NCI-H510A treated with DMSO at 0.1 percent for 48 hours (cell line): ENCODE measurements around the gene CSNK1D.
"Not testable (repeated sequence)": the region's sequence is repeated elsewhere in the genome, so short reads cannot be mapped to it uniquely, and the experiment has no call there.

Experiments
- DNase-seq: peaks from one replicate; lab custom pipeline; 2025; lab: John Stamatoyannopoulos, UW

Gene CSNK1D

DNA sequence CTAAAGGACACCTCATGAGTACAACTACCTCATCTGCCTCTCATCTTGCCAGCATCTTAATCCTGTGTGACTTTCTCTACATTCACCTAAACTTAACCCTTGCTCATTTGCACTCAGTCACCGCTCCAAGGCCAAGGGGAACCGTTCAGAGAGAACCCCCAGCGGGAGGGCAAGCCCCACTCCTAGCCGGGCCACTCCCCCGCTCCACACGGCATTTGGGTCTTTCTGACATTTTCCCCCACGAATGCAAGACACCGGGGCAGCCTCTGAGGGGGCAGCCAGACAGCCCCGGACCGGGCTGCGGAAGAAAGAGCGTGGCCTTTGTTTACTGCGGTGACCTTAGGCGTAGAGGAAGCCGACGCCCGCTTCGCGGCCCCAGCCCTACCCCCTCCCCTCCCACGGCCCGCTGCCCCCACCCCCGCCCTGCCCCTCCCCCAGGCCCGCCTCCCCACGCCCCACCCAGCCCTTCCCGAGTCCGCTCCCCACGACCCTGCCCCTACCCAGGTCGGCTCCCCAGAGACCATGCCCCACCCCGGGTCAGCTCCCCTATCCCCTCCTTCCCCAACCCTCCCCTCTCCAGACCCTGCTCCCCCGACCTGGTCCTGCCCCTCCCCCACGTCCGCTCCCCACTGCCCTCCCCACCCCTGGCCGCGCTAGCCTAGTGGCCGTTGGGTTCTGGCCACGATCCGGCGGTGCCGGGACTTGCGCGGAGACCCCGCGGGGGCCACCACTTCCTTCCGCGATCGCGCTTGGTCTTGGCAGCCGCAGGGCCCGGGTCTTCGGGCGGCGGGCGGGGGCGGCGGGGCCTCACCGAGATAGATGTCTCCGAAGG is 789 bp downstream of the CSNK1D start:
- DNase-seq: no peak

DNA sequence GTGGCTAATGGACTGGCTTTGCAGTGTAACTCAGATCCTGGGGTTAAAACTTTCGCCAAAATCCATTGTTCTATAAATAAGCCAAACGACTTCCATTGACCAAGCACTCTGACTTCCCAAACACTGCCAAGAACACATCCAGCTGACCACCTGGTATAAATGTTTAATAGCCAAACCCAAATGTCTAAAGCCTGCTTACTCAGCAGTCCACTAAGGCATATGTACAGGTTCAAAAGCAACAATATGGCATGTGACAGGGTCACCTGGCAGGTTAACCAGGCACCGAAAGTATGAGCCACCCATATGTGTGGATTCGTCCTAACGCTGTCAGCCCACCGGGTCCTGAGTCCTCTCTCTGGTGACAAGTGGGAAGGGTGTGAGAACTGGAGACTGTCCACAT is 2.1 kb downstream of the CSNK1D start:
- DNase-seq: no peak

DNA sequence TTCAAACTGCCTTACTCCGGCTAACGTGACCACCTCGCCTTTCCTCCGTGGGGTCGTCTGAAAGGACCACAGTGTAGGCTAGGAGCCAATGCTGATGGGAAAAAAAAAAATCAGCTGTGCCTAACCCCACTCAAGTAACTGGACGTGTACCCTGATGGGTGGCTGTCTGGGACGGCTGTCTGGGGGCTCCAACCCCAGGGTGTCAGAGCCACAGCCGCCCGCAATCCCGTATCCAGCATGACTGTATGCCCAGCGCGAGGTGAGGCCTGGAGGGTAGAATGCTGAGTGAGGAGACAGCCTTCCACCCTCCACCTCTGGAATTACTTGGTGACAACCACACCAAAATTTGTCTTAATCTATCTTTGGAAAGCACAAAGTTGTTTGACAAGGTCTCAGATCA is 2.8 kb downstream of the CSNK1D start:
- DNase-seq: no peak

DNA sequence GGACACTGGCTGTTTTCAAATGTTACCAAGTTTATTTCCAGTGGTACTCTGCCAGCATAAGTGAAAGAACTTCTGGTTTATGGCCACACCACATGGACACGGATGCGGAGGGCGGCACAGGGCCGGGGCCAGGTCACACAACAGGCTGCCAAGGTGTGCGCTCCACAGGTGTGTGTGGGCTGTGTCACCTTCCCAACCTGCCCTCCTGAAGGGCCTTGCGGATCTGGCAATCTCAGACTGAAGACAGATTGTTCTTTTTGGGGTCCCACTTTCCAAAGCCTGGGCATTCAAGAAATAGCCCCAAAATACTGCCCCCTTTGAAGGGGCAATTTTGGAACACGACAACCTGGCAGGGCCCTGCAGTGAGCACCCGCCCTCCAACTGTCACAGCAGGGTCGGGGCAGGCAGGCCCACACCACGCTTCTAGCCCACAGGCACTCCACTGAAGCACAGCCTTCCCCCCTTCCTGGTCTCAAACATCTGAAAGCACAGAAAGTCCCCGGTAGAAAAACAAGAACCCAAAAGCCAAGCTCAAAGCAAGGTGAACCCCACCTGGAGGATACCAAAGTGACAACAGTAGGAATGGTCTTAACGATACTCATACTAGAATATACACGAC is 3.5 kb downstream of the CSNK1D start:
- DNase-seq: no peak

DNA sequence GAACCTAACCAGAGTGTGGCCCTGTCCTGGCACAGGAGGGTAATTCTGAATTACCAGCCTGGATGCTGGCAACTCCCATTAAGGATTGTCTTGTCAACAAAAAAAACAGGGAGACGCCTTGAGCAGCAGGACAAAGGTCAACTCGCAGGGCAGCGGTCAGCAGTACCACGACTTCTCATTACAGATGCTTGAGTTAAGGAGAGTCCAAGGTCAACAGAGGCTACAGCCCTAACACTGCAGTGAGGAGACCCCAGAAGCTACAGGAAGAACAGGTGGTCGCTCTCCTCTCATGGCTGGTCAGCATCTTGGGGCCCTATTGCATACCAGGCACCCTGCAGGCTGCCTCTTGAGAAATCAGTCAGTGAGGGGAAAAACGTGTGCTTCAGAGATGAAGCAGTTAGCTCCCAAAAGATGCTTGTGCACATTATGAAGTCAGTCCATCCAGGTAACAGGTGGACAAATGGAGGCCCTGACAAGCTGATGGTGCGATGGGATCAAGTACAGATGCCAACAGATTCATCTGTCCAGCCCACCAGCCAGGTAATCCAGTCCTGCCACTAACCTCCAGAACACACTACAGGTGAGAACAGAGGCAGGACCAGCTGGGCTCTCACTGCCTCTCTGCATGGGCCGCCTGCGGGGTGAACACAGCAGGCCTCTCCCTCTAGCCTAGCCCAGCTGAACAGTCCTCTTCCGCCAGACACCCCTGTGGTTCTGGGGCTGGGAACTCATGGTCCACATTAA is 4.2 kb downstream of the CSNK1D start:
- DNase-seq: no peak

DNA sequence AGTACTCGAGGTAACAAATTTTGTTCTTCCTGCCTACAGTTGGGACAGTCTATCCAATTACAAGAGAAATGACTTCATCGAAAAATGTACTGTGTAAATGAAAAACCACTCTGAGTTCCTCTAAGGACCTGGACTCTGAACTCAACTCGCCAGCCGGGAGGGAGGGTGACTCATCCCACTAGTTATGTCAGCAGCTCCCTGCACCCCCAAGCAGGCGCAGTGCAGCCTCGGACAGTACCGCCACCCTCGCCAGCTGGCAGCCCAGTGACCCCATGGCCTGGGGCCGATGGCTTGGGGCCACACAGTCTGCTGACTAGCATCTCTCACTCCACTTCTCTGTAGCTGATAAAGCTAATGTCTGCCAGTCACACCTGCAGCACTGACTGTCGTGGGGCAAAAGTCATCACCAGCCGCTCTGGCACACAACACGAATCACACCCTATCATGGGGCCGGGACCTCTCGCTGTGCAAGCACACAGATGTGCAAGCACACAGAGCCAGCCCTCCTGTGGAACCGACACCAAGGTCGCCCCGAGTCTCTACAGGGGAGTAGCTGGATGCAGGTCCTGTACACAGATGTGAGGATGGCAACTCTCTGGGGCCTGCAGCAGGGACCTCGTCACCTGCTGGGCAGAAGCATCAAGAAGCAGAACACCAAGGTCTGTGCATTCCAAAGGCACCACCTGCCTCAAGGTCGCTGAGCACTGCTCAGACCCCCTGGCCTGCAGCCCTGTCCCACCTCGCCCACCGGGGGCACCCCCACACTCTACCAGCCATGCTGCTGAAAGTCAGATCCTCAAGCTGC is 5.7 kb downstream of the CSNK1D start:
- no peak for DNase-seq

DNA sequence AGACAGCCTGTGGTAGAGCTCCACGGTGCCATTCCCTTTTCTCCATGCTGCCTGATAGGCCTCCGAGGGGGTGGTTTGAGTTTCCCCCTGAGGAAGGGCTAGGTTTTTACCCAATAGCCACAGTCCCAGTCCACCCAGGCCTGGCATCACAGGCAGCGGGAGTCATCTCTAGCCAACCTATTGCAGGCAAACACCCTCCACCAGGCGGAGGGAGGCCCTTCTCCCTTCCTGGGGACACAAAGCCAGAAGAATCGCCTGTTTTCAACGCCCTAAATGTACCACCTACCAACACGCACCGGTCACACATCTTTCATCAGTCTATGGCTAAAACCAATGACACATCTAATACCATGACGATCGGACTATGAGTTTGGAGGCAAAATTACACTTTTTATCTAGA is 7.4 kb downstream of the CSNK1D start:
- DNase-seq: no peak

DNA sequence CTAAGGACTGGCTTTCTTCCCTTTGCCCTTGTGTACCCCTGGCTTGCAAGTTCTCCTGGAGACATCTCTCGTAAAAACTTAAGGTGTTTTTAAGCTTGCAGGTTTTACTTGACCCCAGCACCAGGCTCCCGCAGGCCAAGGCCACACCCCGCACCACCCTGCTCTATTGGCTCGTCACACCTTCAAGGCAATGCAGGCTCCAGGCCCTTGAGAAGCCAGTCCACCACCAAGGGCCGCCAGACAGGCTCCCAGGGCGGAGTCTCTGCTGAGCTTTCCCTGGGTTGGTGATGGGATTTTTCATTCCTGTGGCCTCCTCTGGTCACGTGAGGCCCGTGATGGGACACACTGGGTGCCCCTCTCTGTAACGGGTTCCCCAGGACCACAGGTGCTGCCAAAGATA is 9.9 kb downstream of the CSNK1D start:
- no peak for DNase-seq

DNA sequence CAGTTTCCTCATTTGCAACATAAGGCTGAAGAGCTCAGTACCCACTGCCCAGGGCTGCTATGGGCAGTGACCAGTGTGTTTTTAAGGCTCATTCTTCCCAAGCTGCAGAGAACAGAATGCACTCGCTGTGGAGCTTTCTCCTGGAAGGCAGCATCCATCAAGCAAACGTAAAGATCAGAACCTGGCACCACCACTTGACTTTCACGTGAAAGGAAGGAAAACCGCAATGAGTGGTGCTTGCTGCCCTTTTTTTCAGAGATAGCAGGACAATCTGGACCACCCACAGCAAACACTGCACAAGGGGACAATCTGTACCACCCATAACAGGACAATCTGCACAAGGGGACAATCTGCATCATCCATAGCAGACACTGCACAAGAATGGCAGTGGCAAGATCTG is 11.2 kb downstream of the CSNK1D start:
- DNase-seq: no peak

DNA sequence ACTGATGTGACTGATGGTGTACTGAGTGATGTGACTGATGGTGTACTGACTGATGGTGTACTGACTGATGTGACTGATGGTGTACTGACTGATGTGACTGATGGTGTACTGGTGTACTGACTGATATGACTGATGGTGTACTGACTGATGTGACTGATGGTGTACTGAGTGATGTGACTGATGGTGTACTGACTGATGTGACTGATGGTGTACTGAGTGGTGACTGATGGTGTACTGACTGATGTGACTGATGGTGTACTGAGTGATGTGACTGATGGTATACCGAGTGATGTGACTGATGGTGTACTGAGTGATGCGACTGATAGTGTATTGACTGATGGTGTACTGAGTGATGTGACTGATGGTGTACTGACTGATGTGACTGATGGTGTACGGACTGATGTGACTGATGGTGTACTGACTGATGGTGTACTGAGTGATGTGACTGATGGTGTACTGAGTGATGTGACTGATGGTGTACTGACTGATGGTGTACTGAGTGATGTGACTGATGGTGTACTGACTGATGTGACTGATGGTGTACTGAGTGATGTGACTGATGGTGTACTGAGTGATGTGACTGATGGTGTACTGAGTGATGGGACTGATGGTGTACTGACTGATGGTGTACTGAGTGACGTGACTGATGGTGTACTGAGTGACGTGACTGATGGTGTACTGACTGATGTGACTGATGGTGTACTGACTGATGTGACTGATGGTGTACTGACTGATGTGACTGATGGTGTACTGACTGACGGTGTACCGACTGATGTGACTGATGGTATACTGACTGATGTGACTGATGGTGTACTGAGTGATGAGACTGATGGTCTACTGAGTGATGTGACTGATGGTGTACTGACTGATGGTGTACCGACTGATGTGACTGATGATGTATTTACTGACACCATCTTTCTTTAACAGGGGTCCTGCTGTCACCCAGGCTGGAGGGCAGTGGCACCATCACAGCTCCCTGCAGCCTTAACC is 13.2 kb downstream of the CSNK1D start:
- not testable (repeated sequence) for DNase-seq

DNA sequence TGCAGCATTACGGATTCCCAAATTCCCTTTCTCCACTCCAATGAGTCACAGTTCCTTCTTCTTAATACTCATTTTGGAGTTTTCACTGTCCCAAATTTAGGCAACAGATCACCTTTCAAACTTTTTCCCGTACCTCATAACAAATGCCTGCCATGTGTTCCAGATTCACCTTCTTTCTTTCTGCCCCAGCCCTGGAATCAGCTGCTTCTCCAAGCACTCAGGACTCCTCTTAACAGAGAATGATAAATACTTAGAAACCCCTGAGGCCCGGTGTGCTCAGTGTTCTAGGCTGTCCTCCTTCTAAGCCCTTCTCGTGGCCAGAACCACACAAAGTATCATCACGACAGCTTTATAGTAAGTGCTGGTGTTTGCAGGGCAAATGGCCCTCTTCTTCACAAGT is 14.9 kb downstream of the CSNK1D start:
- DNase-seq: no peak

DNA sequence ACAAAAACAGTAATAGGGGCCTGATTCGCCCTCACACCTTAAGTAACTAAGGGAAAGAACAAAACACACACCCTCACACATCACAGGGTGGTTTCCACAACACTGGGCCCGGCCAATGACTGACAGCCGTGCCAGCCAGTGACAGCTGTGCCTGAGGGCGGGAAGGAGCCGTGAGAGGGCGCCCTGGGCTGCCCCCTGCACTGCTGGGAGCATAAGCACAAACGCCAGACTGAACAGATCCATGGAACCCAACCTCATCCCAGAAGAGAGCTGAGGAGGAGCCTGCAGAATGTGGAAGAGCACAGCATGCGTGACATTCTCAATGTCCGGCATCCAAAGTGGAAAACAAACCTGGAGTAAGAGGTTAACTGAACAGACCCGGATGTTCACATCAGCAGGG is 16.0 kb downstream of the CSNK1D start:
- DNase-seq: no peak

DNA sequence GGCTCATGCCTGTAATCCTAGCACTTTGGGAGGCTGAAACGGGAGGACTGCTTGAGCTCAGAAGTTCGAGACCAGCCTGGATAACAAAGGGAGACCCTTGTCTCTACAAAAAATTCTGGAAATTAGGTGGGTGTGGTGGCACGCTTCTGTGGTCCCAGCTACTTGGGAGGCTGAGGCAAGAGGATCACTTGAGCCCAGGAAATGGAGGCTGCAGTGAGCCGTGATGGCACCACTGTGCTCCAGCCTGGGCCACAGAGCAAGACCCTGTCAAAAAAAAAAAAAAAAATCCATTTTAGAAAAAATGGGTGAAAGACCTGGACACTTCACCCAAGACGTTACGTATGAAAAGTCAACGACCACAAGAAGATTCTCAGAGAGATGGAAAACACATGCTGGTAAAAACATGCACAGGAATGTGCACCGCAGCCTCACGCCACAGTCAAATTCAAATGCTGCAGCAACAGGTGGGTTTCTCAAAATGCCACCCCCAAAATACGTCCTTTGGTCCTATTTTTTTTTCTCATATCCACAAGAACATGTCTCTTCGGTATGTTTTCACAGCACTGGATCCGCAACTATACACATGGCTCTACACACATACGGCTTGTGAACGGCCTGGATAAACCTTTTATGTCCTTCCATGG is 17.1 kb downstream of the CSNK1D start:
- DNase-seq: no peak

DNA sequence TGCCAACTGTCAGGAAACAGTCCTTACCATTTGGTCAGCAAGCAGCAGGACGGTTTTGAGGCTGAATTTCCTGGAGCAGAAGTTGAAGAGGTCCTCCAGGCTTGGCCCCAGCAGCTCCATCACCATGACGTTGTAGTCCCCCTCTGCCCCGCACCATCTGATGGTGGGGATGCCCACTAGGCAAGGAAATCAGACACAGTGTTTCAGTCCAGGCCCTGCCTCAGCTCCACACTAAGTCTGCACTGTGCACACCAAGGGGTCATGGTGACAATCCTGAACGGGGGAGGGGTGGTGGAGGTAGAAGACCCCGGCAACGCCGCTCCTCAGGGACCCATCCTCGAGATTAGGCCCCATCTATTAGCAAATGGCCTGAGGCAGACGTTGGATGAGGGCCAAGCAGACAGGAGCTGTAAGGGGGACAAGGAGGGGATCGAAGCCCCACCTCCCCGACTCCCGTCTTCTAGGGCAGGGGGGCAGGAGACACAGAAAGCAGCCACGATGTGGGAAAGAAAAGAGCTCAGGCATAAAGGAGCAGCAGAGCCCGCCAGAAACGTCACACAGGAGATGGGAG is 18.0 kb downstream of the CSNK1D start:
- DNase-seq: no peak

DNA sequence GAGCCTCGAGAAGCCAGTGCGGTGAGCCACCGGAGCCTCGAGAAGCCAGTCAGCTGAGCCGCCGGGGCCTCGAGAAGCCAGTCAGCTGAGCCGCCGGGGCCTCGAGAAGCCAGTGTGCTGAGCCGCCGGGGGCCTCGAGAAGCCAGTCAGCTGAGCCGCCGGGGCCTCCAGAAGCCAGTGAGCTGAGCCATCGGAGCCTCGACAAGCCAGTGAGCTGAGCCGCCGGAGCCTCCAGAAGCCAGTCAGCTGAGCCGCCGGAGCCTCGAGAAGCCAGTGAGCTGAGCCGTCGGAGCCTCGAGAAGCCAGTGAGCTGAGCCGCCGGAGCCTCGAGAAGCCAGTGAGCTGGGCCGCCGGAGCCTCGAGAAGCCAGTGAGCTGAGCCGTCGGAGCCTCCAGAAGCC is 18.8 kb downstream of the CSNK1D start:
- not testable (repeated sequence) for DNase-seq

DNA sequence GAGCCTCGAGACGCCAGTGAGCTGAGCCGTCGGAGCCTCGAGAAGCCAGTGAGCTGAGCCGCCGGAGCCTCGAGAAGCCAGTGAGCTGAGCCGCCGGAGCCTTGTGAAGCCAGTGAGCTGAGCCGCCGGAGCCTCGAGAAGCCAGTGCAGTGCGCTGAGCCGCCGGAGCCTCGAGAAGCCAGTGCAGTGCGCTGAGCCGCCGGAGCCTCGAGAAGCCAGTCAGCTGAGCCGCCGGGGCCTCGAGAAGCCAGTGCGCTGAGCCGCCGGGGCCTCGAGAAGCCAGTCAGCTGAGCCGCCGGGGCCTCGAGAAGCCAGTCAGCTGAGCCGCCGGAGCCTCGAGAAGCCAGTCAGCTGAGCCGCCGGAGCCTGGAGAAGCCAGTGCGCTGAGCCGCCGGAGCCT is 19.4 kb downstream of the CSNK1D start:
- not testable (repeated sequence) for DNase-seq

DNA sequence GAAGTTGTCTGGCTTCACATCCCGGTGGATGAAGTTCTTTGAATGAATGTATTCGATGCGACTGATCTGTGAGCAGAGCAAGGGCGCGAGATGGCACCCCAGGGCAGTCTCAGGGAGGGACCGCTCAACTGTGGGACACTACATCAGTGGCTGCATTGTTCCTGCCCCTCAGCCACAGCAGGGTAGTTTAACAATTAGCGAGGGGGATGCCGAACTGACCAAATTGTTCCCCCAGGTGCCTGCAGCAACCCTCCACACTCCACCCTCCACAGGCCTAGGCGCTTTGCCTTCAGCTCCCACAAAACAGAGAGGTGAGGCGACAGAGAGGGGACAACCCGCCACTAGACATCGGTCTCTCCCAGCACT is 20.3 kb downstream of the CSNK1D start:
- no peak for DNase-seq

DNA sequence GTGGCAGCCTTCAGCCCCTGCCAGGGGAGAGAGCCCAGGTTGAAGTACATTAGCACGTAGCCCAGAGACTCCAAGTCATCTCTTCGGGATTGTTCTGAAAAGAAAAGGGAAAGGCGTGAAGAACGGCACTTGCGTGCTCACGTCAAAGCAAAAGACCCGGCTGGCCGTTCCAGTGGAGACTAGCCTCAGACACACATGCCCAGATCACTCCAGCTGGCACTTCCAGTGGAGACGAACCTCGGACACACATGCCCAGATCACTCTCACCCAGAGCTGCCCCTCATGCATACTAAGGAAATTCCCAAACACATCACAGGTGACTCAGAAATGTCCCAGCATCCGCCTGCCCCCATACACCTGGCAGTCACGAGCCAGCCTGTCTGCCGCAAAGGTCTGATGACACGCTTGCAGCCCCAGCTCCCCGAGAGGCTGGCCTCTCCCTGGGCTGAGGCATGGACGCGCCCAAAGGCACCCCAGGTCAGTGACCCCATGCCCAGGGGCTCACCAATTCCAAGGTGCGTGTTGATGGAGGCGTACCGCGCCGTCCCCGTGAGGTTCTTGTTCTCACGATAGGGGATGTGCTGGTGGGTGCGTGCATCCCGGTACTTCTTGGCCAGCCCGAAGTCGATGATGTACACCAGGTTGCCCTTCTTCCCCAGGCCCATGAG is 20.9 kb downstream of the CSNK1D start:
- no peak for DNase-seq

DNA sequence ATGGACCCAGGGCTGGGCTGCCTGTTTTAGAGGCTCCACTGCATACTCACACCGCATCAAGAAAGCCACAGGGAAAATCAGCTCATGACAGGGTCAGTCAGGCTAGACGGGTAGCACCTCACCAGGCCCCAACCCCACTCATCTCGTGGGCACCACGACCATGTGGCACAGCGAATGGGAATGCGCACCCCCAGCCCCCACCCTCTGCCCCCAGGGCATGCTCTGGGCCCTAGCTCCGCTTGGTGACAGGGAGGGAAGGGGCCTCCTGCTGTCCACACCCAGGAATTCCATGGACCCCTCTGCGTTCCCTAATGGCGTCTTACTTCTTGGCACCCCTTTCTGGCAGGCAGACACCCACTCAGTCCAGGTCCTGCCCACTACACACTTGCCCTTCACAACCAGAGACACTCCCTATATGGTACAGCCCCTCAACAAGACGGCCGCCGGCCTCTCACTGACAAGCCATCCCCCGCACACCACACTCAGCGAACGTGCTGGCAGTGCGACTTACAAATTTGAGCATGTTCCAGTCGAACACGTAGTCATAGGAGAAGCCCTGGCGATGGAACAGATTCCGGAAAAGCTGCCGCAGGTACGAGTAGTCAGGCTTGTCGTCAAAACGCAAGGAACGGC is 22.5 kb downstream of the CSNK1D start:
- DNase-seq: no peak
